22Rv1 (cell line): ENCODE data around the gene ANTXR1.
"Not testable (repeated sequence)": the region's sequence is repeated elsewhere in the genome, so short reads cannot be mapped to it uniquely, and the experiment has no call there.

Source experiments
- H3K27ac ChIP-seq: fragments of 450-650 bp; 2 replicates; pipeline ENCODE4 v1.5.1; 2017
- ZFX ChIP-seq: fragments of 450-650 bp; IDR thresholded peaks from 2 replicates; pipeline ENCODE4 v1.6.1; 2017; ENCODE audit warnings: antibody characterized with exemption, borderline replicate concordance
- TF ChIP-seq, protein P1 (sequence below): fragments of 450-650 bp; IDR thresholded peaks from 2 replicates; pipeline ENCODE4 v1.5.1; 2017; ENCODE audit warnings: mild to moderate bottlenecking

Gene ANTXR1

GRCh38 chr2:69225933-69226332 is 213.0 kb downstream of the ANTXR1 start:
- TF ChIP-seq ZFX: no peak
- TF ChIP-seq, protein P1, sequence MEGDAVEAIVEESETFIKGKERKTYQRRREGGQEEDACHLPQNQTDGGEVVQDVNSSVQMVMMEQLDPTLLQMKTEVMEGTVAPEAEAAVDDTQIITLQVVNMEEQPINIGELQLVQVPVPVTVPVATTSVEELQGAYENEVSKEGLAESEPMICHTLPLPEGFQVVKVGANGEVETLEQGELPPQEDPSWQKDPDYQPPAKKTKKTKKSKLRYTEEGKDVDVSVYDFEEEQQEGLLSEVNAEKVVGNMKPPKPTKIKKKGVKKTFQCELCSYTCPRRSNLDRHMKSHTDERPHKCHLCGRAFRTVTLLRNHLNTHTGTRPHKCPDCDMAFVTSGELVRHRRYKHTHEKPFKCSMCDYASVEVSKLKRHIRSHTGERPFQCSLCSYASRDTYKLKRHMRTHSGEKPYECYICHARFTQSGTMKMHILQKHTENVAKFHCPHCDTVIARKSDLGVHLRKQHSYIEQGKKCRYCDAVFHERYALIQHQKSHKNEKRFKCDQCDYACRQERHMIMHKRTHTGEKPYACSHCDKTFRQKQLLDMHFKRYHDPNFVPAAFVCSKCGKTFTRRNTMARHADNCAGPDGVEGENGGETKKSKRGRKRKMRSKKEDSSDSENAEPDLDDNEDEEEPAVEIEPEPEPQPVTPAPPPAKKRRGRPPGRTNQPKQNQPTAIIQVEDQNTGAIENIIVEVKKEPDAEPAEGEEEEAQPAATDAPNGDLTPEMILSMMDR: no peak
- H3K27ac ChIP-seq: no peak overlapping the region

DNA sequence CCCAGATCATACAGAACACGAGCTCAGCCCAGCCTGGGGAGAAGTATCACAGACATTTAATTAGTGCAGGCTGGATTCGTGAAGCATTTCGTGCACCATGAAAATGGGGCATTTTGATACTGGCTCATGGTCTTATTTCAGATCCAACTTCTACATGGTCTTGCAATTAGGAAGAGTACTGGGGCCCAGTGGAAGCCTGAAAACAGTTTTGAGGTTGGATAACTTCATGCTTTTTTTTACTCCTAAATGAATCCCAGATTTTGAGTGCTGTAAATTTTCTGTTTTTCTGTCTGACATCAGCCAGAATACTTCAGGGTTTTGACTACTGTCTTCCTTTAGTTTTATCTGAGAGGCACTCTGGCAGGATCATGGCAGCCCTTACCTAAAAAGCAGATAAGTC is 213.9 kb downstream of the ANTXR1 start:
- TF ChIP-seq, protein P1: no peak
- TF ChIP-seq ZFX: no peak
- H3K27ac ChIP-seq: no peak overlapping the region

DNA sequence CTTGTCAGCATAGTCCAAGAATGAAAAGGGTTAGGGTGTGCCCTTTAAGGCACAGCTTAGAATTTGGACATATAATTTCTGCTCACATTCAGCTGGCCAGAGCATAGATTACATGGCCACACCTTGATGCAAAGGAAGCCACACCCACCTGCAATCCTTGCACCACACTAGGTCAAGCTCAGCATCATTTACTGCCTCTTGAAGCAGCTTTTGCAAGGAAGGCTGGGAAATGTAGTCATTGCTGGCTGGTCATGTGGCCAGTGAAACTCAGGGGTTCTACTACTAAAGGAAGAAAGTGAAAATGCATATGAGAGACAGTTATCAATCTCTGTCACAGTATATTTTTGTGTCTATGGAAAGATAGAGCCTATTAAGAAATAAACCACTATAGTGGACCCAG is 214.7 kb downstream of the ANTXR1 start:
- TF ChIP-seq, protein P1: no peak
- no peak for TF ChIP-seq ZFX

DNA sequence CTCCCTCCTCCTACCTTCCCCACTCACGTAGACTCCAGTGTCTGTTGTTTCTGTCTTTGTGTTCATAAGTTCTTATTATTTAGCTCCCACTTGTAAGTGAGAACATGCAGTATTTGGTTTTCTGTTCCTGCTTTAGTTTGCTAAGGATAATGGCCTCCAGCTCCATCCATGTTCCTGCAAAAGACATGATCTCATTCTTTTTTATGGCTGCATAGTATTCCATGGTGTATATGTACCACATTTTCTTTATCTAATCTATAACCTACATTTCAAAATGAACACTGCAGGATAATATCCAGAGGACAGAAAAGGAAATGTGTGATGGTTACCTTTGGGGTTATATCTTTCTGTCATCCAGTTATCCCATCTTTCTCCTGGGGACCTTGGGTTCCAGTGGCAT is 218.0 kb downstream of the ANTXR1 start:
- not testable (repeated sequence) for H3K27ac ChIP-seq

More for the DNA sequence above, 214.7 kb downstream of the ANTXR1 start:
- no peak overlapping the region for H3K27ac ChIP-seq

- TF ChIP-seq, protein P1: no peak
- TF ChIP-seq ZFX: no peak
- H3K27ac ChIP-seq: no peak overlapping the region
These were observed 218.8 kb downstream of the ANTXR1 start for GRCh38 chr2:69231612-69232277.

DNA sequence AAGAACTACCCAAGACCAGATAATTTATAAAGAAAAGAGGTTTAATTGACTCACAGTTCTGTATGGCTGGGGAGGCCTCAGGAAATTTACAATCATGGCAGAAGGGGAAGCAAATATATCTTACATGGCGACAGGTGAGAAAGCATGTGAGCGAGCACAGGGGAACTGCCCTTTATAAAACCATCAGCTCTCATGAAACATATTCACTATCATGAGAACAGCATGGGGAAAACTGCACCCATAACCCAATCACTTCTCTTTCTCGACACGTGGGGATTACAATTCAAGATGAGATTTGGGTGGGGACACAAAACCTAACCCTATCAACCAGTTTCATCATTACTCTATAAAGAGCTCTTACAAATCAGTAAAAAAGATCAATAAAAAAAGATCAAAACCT is 222.9 kb downstream of the ANTXR1 start:
- not testable (repeated sequence) for H3K27ac ChIP-seq

DNA sequence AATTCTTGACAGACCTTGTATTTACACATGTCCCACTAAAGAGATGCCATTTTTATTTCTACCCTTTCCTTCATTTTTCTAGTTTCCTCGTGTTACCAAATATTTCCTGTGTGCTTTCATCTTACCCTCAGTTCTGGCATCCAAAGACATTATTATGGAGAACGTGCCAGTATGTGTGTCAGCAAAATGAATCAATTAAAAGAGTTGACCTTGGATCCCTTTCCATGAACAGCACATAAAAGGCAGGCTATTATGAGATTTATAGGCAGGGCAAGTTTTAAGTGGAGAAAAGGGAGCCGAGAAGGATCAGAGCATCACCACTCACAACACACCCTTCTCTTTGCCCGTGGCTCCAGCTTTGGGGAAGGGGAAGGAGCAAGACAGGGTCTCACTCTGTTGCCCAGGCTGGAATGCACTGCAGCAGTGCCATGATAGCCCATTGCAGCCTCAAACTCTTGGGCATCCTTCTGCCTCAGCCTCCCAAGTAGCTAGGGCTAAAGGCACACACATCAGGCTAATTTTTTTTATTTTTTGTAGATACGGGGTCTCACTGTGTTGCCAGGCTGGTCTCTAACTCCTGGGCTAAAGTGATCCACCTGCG is 224.2 kb downstream of the ANTXR1 start:
- TF ChIP-seq, protein P1: no peak
- TF ChIP-seq ZFX: no peak
- no peak overlapping the region for H3K27ac ChIP-seq

DNA sequence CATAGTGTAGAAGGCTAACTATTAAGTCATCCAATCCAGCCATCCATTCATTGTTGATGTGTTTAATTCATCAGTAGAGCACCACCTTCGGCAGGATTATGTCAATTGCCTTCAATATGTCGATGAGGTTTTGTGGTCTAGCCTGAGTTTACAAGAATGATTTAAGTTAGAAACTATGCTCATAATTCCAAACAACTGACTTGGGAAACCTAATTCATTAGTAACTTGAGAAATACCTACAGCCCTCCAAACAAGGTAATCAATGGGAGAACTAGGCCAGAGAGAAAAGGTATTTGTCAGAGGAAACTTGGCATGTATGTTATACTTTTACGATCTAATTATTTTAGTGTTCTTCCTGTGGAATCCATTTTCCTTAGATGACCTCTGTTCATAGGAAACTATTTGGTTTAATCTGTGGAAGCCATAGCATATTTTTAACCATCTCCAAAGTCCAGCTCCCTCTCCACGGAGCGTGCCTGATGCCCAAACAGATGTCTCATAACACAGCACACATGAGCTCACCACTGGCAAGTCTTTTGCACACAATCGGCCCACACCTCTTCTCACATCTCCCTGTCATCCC is 225.6 kb downstream of the ANTXR1 start:
- TF ChIP-seq, protein P1: no peak
- no peak for TF ChIP-seq ZFX
- no peak overlapping the region for H3K27ac ChIP-seq
